Breast epithelium (tissue), 4 donors: ENCODE data around the gene FAM240A. TPM values are rescaled to one million over a fixed set of nuclear protein-coding genes. Genes with fewer than 3 reads are reported as not detected.
A peak's percentile ranks its signal among the peaks of the same experiment; 100 is the strongest.

Experiments used
- DNase-seq, 2 donors: peaks; one replicate each; pipeline ENCODE4 v3.0.0-alpha.2; 2019; ENCODE audit warnings: low spot score in 2 of 2
- H3K27ac ChIP-seq, 2 donors: fragments of 200-600 bp; sonication (generic) in 1 of 2; one replicate each; pipeline ENCODE4 v1.5.1; 2016 to 2019; ENCODE audit warnings: mild to moderate bottlenecking in 1 of 2
- H3K27me3 ChIP-seq, 2 donors: fragments of 200-600 bp; sonication (generic) in 1 of 2; one replicate each; pipeline versions ENCODE4 v1.5.1 to v1.6.0; 2017 to 2019; ENCODE audit warnings: control low read depth in 1 of 2, mild to moderate bottlenecking in 1 of 2
- H3K36me3 ChIP-seq: fragments of 200-600 bp; one replicate; pipeline ENCODE4 v1.5.1; 2019
- H3K4me1 ChIP-seq, 2 donors: fragments of 200-600 bp; sonication (generic); one replicate each; pipeline ENCODE4 v1.5.1; 2016 to 2019; ENCODE audit warnings: control low read depth in 1 of 2
- H3K4me3 ChIP-seq, 3 donors: fragments of 200-600 bp; sonication (generic); 1 replicate in 2 of 3; 2 replicates in 1 of 3; pipeline ENCODE4 v1.5.1; 2016 to 2019; ENCODE audit warnings: mild to moderate bottlenecking in 3 of 3, moderate library complexity in 2 of 3
- H3K9me3 ChIP-seq, 2 donors: fragments of 200-600 bp; sonication (generic) in 1 of 2; one replicate each; pipeline ENCODE4 v1.5.1; 2016 to 2019; ENCODE audit warnings: control low read depth in 1 of 2
- CTCF ChIP-seq, 3 donors: fragments of 450-650 bp; IDR thresholded peaks; one replicate each; pipeline ENCODE4 v1.5.1; 2016 to 2017; ENCODE audit warnings: antibody characterized with exemption in 3 of 3, mild to moderate bottlenecking in 3 of 3, moderate library complexity in 3 of 3
- POLR2A ChIP-seq: fragments of 450-650 bp; IDR thresholded peaks from one replicate; pipeline ENCODE4 v1.6.1; 2016; ENCODE audit warnings: antibody characterized with exemption, mild to moderate bottlenecking, moderate library complexity
- POLR2AphosphoS5 ChIP-seq, 3 donors: sonication (generic); formaldehyde crosslinking; IDR thresholded peaks; one replicate each; pipeline ENCODE4 v1.6.1; 2017; ENCODE audit warnings: antibody characterized with exemption in 3 of 3
- intact Hi-C: fragments of 100-400 bp; cut with DNase I; formaldehyde crosslinking; loops from one replicate; pipeline ENCODE4 v1.15.1; 2023; ENCODE audit warnings: low total_unique reads
- total RNA-seq, 3 donors: library from RNA; depleted of rRNA; stranded (reverse); fragments of >200 nt; gene quantifications; one replicate each; pipeline ENCODE4 v1.1.0, GENCODE V29; 2016

Gene FAM240A
- total RNA-seq, 3 donors from 2014 or later: not detected

GRCh38 chr3:46628901-46629369, 16.6 kb downstream of the FAM240A start:
- H3K4me3 ChIP-seq: no peak overlapping the region
- no peaks in the 10 kb centered on the region for H3K4me1 ChIP-seq
- intact Hi-C loops: no loop called here
- no peaks in the 10 kb centered on the region for H3K9me3 ChIP-seq
- H3K27me3 ChIP-seq: no peaks in the 10 kb centered on the region
- TF ChIP-seq CTCF (IDR thresholded peaks at IDR 0.05) (no peak), POLR2AphosphoS5 (IDR thresholded peaks at IDR 0.05) (no peak), POLR2A (no peak)
- no peak for DNase-seq
- H3K27ac ChIP-seq: peak overlapping the region; percentile 68 to 76
- H3K36me3 ChIP-seq: no peaks in the 10 kb centered on the region

GRCh38 chr3:46629551-46630517, 17.5 kb downstream of the FAM240A start:
- Histone ChIP-seq H3K27me3 (no peaks in the 10 kb centered on the region), H3K9me3 (no peaks in the 10 kb centered on the region), H3K4me3 (peak overlapping the region; percentile 14 to 60 (median 41)), H3K27ac (peak overlapping the region; percentile 68 to 76), H3K36me3 (no peaks in the 10 kb centered on the region), H3K4me1 (no peaks in the 10 kb centered on the region)
- peak; percentile 64 to 73 for DNase-seq
- TF ChIP-seq POLR2AphosphoS5 (IDR thresholded peaks at IDR 0.05) (peak in 2 of 3 donors; percentile 26 to 33), CTCF (IDR thresholded peaks at IDR 0.05) (peak; percentile 50 to 92 (median 92)), POLR2A (no peak)
- intact Hi-C loops: loop anchor here (10.0 kb wide), 1 partner anchor 125 kb away; no protein-coding TSS in a partner anchor

GRCh38 chr3:46632792-46633191, 20.5 kb downstream of the FAM240A start:
- Histone ChIP-seq H3K36me3 (no peaks in the 10 kb centered on the region), H3K4me3 (no peak overlapping the region), H3K27ac (no peak overlapping the region), H3K27me3 (no peaks in the 10 kb centered on the region), H3K9me3 (no peaks in the 10 kb centered on the region), H3K4me1 (no peaks in the 10 kb centered on the region)
- intact Hi-C loops: loop anchor here (10.0 kb wide), 1 partner anchor 128 kb away; no protein-coding TSS in a partner anchor
- TF ChIP-seq POLR2A: no peak
- TF ChIP-seq POLR2AphosphoS5 (IDR thresholded peaks at IDR 0.05): no peak
- TF ChIP-seq CTCF (IDR thresholded peaks at IDR 0.05): no peak
- DNase-seq: no peak

- H3K4me1 ChIP-seq: no peaks in the 10 kb centered on the region
- H3K4me3 ChIP-seq: no peak overlapping the region
- TF ChIP-seq POLR2AphosphoS5 (IDR thresholded peaks at IDR 0.05) (no peak), CTCF (IDR thresholded peaks at IDR 0.05) (no peak), POLR2A (no peak)
- no peaks in the 10 kb centered on the region for H3K36me3 ChIP-seq
- intact Hi-C loops: loop anchor here (10.0 kb wide), 1 partner anchor 130 kb away; no protein-coding TSS in a partner anchor
- H3K9me3 ChIP-seq: peaks cover 5 to 7% of the 10 kb centered on the region in 2 donors
- DNase-seq: no peak
- H3K27me3 ChIP-seq: no peaks in the 10 kb centered on the region
- H3K27ac ChIP-seq: no peak overlapping the region
Measured at GRCh38 chr3:46634856-46635255, 22.5 kb downstream of the FAM240A start.

- DNase-seq: no peak
- no peak overlapping the region for H3K4me3 ChIP-seq
- H3K4me1 ChIP-seq: no peaks in the 10 kb centered on the region
- H3K27me3 ChIP-seq: no peaks in the 10 kb centered on the region
- TF ChIP-seq POLR2A: no peak
- no peak for TF ChIP-seq POLR2AphosphoS5 (IDR thresholded peaks at IDR 0.05)
- TF ChIP-seq CTCF (IDR thresholded peaks at IDR 0.05): no peak
- no peak overlapping the region for H3K27ac ChIP-seq
- intact Hi-C loops: loop anchor here (10.0 kb wide), 1 partner anchor 134 kb away; no protein-coding TSS in a partner anchor
- H3K9me3 ChIP-seq: peaks cover 12 to 19% of the 10 kb centered on the region in 2 donors
- H3K36me3 ChIP-seq: no peaks in the 10 kb centered on the region
Measured at GRCh38 chr3:46639221-46639620, 26.9 kb downstream of the FAM240A start.
